ENCODE data around the gene C19orf81.

C19orf81 gene

DNA sequence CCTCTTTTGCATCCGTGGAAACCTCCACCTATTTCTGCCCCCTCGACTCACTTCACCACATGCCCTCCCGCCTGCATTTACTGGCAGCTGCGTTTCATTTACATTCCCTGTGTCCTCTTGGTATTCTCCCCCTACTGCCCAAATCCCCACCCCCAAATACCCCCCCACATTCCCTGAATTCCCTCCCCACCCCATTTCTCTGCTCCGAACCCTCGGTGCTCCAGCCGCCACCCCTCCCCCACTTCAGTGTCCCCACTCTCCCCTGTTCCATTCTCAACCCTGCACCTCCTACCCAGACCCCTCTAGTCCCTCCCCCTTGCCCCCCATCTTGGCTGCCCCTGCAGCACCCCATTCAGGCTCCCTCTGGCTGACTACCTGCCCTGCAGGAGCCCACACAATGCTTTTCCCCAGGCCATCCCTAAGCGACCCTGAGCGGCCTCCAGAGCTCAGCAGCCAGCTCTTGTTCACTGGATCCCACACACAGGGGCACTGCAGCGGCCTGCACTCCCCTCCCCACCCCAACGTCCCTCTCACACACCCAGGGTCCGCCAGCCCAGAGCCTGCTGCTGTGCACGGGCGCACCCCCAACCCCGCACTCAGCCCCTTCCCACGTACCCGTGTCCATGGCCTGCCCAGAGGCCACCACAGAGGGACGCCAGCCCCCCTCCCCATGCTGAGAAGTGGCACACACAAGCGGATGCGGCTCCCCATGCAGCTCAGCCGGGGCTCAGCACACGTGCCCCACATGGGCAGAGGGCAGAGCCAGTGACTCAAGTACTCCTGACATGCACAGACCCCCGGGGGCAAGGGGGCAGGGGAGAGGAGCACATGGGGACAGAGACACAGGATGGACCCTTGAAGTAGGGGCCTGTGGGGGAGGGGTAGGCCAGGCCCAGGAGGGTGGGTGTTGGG lies 44.1 kb downstream of the C19orf81 start:
- H3K4me3 ChIP-seq (ENCODE audit: low read length, poor library complexity, severe bottlenecking) = no peak overlapping the region

DNA sequence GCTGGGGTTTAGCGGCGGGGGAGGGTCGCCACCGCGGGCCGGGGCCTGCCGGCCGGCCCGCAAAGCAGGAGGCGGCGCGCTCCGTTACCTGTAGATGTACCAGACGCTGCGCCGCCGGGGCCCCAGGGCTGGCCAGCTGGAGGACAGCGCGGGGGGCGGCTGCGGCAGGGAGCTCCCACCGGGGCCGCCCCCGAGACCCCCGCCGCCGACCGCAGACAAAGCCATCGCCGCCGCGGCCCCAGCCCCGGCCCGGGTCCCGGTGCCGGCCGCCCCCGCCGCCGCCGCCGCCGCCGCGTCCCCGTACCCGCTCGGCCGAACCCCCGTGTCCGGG lies 45.5 kb downstream of the C19orf81 start:
- Histone ChIP-seq H3K4me3 (ENCODE audit: low read length, poor library complexity, severe bottlenecking) (no peak overlapping the region), H3K27me3 (ENCODE audit: insufficient read depth, low read length, poor library complexity, severe bottlenecking) (no peaks in the 10 kb centered on the region), H3K36me3 (ENCODE audit: insufficient read depth, low read length) (no peaks in the 10 kb centered on the region)

More for the DNA sequence above, 44.1 kb downstream of the C19orf81 start:
- no peaks in the 10 kb centered on the region for H3K36me3 ChIP-seq (ENCODE audit: insufficient read depth, low read length)
- no peaks in the 10 kb centered on the region for H3K9me3 ChIP-seq (ENCODE audit: insufficient read depth, low read depth, low read length)
- no peaks in the 10 kb centered on the region for H3K4me1 ChIP-seq (ENCODE audit: insufficient read depth, low read length, poor library complexity, severe bottlenecking)
- no peak for TF ChIP-seq EZH2phosphoT487 (IDR thresholded peaks at IDR 0.05; ENCODE audit: borderline replicate concordance)
- TF ChIP-seq, protein P1, sequence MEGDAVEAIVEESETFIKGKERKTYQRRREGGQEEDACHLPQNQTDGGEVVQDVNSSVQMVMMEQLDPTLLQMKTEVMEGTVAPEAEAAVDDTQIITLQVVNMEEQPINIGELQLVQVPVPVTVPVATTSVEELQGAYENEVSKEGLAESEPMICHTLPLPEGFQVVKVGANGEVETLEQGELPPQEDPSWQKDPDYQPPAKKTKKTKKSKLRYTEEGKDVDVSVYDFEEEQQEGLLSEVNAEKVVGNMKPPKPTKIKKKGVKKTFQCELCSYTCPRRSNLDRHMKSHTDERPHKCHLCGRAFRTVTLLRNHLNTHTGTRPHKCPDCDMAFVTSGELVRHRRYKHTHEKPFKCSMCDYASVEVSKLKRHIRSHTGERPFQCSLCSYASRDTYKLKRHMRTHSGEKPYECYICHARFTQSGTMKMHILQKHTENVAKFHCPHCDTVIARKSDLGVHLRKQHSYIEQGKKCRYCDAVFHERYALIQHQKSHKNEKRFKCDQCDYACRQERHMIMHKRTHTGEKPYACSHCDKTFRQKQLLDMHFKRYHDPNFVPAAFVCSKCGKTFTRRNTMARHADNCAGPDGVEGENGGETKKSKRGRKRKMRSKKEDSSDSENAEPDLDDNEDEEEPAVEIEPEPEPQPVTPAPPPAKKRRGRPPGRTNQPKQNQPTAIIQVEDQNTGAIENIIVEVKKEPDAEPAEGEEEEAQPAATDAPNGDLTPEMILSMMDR (conservative IDR thresholded peaks at IDR 0.05; ENCODE audit: low read length) = no peak
- no peak overlapping the region for H2AFZ ChIP-seq (ENCODE audit: low read length)
- H3K79me2 ChIP-seq (ENCODE audit: insufficient read depth, low read length) = no peaks in the 10 kb centered on the region
- no peaks in the 10 kb centered on the region for H3K9me2 ChIP-seq (replicated peaks; ENCODE audit: low read depth, low read length)
- H4K20me1 ChIP-seq (ENCODE audit: insufficient read depth, low read length, poor library complexity, severe bottlenecking) = no peaks in the 10 kb centered on the region
- no peak overlapping the region for H3K9ac ChIP-seq (ENCODE audit: low read depth, low read length, poor library complexity, severe bottlenecking)
- no peaks in the 10 kb centered on the region for H3F3A ChIP-seq (ENCODE audit: low read depth)
- no peaks in the 10 kb centered on the region for H3K27me3 ChIP-seq (ENCODE audit: insufficient read depth, low read length, poor library complexity, severe bottlenecking)
- H3K4me2 ChIP-seq (ENCODE audit: low read depth, low read length, poor library complexity, severe bottlenecking) = no peak overlapping the region

DNA sequence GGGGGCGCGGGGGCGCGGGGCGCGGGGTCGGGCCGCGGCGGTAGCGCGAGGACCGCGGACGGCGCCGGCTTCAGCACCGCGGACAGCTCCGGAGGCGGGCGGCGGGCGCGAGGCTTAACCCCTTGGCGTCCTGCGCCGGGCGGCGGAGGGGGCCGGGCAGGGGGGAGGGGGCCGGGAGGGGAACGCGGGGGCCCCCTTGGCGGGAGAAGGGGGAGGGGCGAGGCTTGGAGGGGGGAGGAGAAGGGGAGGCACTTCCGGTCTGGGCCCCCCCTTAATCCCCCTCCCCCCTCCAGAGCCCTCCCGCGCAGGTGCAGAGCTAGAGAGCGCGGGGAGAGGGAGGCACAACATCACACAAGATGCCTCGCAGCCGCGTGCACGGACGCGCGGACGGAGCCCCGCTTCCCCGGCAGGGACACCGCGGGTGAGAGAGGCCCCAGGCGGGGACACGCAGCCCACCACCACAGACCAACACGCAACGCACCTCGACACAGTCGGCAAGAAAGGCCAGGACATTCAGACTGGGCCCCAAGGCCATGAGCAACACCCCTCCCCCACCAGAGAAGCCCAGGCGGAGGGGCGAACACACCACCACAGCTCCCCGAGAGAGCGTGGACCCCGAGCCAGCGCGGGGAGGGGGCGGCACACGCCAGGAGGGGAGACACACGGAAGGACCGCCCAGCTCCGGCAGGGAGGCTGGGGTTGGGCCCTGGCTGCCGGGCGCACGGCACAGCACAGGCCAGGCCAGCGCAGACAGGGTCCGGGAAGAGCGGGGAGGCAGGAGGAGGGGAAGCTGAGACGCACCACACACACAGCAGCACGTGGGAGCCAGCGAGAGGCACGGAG lies 46.2 kb downstream of the C19orf81 start:
- Histone ChIP-seq H3K27me3 (ENCODE audit: insufficient read depth, low read length, poor library complexity, severe bottlenecking) (no peaks in the 10 kb centered on the region), H3K9me3 (ENCODE audit: insufficient read depth, low read depth, low read length) (no peaks in the 10 kb centered on the region)

More for the DNA sequence above, 45.5 kb downstream of the C19orf81 start:
- TF ChIP-seq, protein P1 (conservative IDR thresholded peaks at IDR 0.05; ENCODE audit: low read length) = no peak
- no peak for TF ChIP-seq EZH2phosphoT487 (IDR thresholded peaks at IDR 0.05; ENCODE audit: borderline replicate concordance)
- Histone ChIP-seq H3K9ac (ENCODE audit: low read depth, low read length, poor library complexity, severe bottlenecking) (no peak overlapping the region), H3K4me2 (ENCODE audit: low read depth, low read length, poor library complexity, severe bottlenecking) (no peak overlapping the region), H4K20me1 (ENCODE audit: insufficient read depth, low read length, poor library complexity, severe bottlenecking) (no peaks in the 10 kb centered on the region), H3F3A (ENCODE audit: low read depth) (no peaks in the 10 kb centered on the region), H3K4me1 (ENCODE audit: insufficient read depth, low read length, poor library complexity, severe bottlenecking) (no peaks in the 10 kb centered on the region), H2AFZ (ENCODE audit: low read length) (no peak overlapping the region), H3K79me2 (ENCODE audit: insufficient read depth, low read length) (no peaks in the 10 kb centered on the region), H3K9me2 (replicated peaks; ENCODE audit: low read depth, low read length) (no peaks in the 10 kb centered on the region), H3K9me3 (ENCODE audit: insufficient read depth, low read depth, low read length) (no peaks in the 10 kb centered on the region)

More for the DNA sequence above, 46.2 kb downstream of the C19orf81 start:
- no peaks in the 10 kb centered on the region for H3K36me3 ChIP-seq (ENCODE audit: insufficient read depth, low read length)
- no peak overlapping the region for H3K9ac ChIP-seq (ENCODE audit: low read depth, low read length, poor library complexity, severe bottlenecking)
- H3K9me2 ChIP-seq (replicated peaks; ENCODE audit: low read depth, low read length) = no peaks in the 10 kb centered on the region
- no peak overlapping the region for H3K4me2 ChIP-seq (ENCODE audit: low read depth, low read length, poor library complexity, severe bottlenecking)
- no peaks in the 10 kb centered on the region for H4K20me1 ChIP-seq (ENCODE audit: insufficient read depth, low read length, poor library complexity, severe bottlenecking)
- no peaks in the 10 kb centered on the region for H3K79me2 ChIP-seq (ENCODE audit: insufficient read depth, low read length)
- H3K4me1 ChIP-seq (ENCODE audit: insufficient read depth, low read length, poor library complexity, severe bottlenecking) = no peaks in the 10 kb centered on the region
- H3K4me3 ChIP-seq (ENCODE audit: low read length, poor library complexity, severe bottlenecking) = no peak overlapping the region
- H3F3A ChIP-seq (ENCODE audit: low read depth) = no peaks in the 10 kb centered on the region
- no peak overlapping the region for H2AFZ ChIP-seq (ENCODE audit: low read length)
- TF ChIP-seq, protein P1 (conservative IDR thresholded peaks at IDR 0.05; ENCODE audit: low read length) = no peak
- TF ChIP-seq EZH2phosphoT487 (IDR thresholded peaks at IDR 0.05; ENCODE audit: borderline replicate concordance) = no peak
